ENCODE measurements around the gene YIPF4. TPM values are rescaled to one million over a fixed set of nuclear protein-coding genes. Genes with fewer than 3 reads are reported as not detected.

YIPF4 gene
- total and polyA plus RNA-seq, 2 of the 8 experiments (the other 6 are each of a cell fraction or from before 2014, with no cell fraction given), result 2.9 to 21.4 TPM

DNA sequence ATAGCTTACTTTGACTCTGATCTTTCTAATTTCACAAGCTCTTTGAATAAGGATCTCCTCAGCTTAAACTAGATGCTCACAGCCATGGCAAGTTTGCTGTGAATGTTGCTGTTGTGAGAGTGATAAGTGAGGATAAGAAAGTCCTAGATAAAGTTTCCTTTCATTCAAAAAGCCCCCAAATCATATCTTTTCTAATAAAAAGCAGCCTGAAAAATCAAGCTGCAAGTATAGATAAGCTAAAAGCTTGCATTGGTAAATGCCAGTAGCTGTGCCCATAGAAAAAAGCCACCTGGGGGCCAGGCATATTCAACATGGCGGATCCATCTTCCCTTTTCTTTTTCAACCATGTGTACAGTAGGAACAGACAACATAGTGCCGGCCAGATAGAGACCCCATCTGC, 17.3 kb upstream of the YIPF4 start:
- Histone ChIP-seq H3K9me3 (ENCODE audit: insufficient read depth in 2 of 2, low read depth in 1 of 2, low read length in 1 of 2) (no peaks in the 10 kb centered on the region), H3K79me1 (ENCODE audit: low read depth, low read length) (no peaks in the 10 kb centered on the region), H3K27ac (ENCODE audit: low read depth, low read length) (no peak overlapping the region), H2BK15ac (ENCODE audit: low read length) (no peak overlapping the region), H2AK5ac (ENCODE audit: low read depth, low read length) (no peak overlapping the region), H2BK20ac (ENCODE audit: low read length) (no peak overlapping the region), H3K36me3 (ENCODE audit: control insufficient read depth in 2 of 4, insufficient read depth in 4 of 4, low read length in 3 of 4) (no peaks in the 10 kb centered on the region), H3K23me2 (ENCODE audit: low read depth, low read length) (no peaks in the 10 kb centered on the region), H2BK120ac (replicated peaks; ENCODE audit: low read depth, low read length) (no peak overlapping the region), H4K91ac (replicated peaks; ENCODE audit: insufficient read length, low read length) (no peak overlapping the region), H3K9ac (replicated peaks in 1 of 4; ENCODE audit: extremely low read depth in 1 of 4, low read depth in 3 of 4, low read length in 3 of 4) (no peak overlapping the region), H3K27me3 (replicated peaks in 1 of 4; ENCODE audit: control insufficient read depth in 3 of 4, extremely low read depth in 1 of 4, insufficient read depth in 3 of 4, low read length in 3 of 4) (no peaks in the 10 kb centered on the region), H2BK12ac (ENCODE audit: low read depth, low read length) (no peak overlapping the region), H4K20me1 (replicated peaks in 1 of 2; ENCODE audit: control insufficient read depth in 1 of 2, insufficient read depth in 2 of 2, low read length in 2 of 2) (no peaks in the 10 kb centered on the region), H3K14ac (ENCODE audit: insufficient read length) (no peak overlapping the region), H3K4ac (replicated peaks; ENCODE audit: insufficient read length, low read depth, low read length) (no peak overlapping the region), H3K23ac (ENCODE audit: insufficient read length) (no peak overlapping the region), H4K5ac (ENCODE audit: insufficient read length, low read depth, low read length) (no peak overlapping the region), H3K79me2 (ENCODE audit: control insufficient read depth in 1 of 2, insufficient read depth in 2 of 2, low read length in 2 of 2) (no peaks in the 10 kb centered on the region), H2BK5ac (ENCODE audit: low read depth, low read length) (no peak overlapping the region), H2AFZ (ENCODE audit: low read length) (no peak overlapping the region), H3K4me2 (ENCODE audit: insufficient read depth in 1 of 2, low read depth in 2 of 2, low read length in 2 of 2) (no peak overlapping the region), H4K8ac (ENCODE audit: extremely low read depth, insufficient read depth, low read length) (no peak overlapping the region), H3K4me3 (ENCODE audit: extremely low read depth in 1 of 4, insufficient read depth in 2 of 4, low read depth in 3 of 4, low read length in 4 of 4) (no peak overlapping the region), H3K4me1 (replicated peaks in 1 of 4; ENCODE audit: control insufficient read depth in 3 of 4, insufficient read depth in 4 of 4, low read length in 3 of 4) (no peaks in the 10 kb centered on the region), H3K56ac (replicated peaks; ENCODE audit: insufficient read length, low read depth, low read length) (no peak overlapping the region), H3K18ac (ENCODE audit: extremely low read depth, low read length) (no peak overlapping the region)
- FAIRE-seq (no peak), DNase-seq (ENCODE audit: low read depth in 1 of 2, low spot score in 2 of 2) (no peak)
- CTCF ChIA-PET (ENCODE audit: partially characterized antibody), result interaction anchor here (0.5 to 0.9 kb wide), 3 partner anchors 11 to 1280 kb away, joined by 3 to 4 read pairs (median 3); no protein-coding TSS in a partner anchor
- WGBS, 2 experiments (ENCODE audit: extremely low coverage in 1 of 2, insufficient coverage in 1 of 2, insufficient read length in 1 of 2, insufficient replicate concordance in 2 of 2, low coverage in 1 of 2, low lambda C conversion rate in 2 of 2, missing lambda C conversion rate in 1 of 2), result 92% methylated on average over 2 of the region's 2 CpGs; no CpG with 5 or more reads in 1 of the 2 experiments
- POLR2A ChIA-PET (ENCODE audit: partially characterized antibody), result no interaction called here
- TF ChIP-seq EP300 (IDR thresholded peaks at IDR 0.05; ENCODE audit: borderline replicate concordance in 1 of 2, low read depth in 2 of 2, low read length in 2 of 2) (no peak), FOSL1 (IDR thresholded peaks at IDR 0.05; ENCODE audit: insufficient read depth, low read depth, low read length) (no peak), NANOG (IDR thresholded peaks at IDR 0.05; ENCODE audit: insufficient read depth, low read depth, low read length, poor library complexity, severe bottlenecking) (no peak), PHF8 (conservative IDR thresholded peaks at IDR 0.05; ENCODE audit: low read depth, low read length) (no peak), ASH2L (IDR thresholded peaks at IDR 0.05; ENCODE audit: low read length) (no peak), JUN (IDR thresholded peaks at IDR 0.05; ENCODE audit: low read depth, low read length) (no peak), ZNF274 (IDR thresholded peaks at IDR 0.05; ENCODE audit: borderline replicate concordance, extremely low read depth, low read length) (no peak), TCF12 (IDR thresholded peaks at IDR 0.05; ENCODE audit: low read depth, low read length) (no peak), RBBP5 (IDR thresholded peaks at IDR 0.05; ENCODE audit: borderline replicate concordance, low read depth, low read length) (no peak), SP2 (IDR thresholded peaks at IDR 0.05; ENCODE audit: low read length) (no peak), POU5F1 (IDR thresholded peaks at IDR 0.05; ENCODE audit: low read depth, low read length) (no peak), JUND (IDR thresholded peaks at IDR 0.05; ENCODE audit: low read length) (no peak), BCL11A (IDR thresholded peaks at IDR 0.05; ENCODE audit: low read depth in 2 of 2, low read length in 2 of 2) (no peak), MAFK (IDR thresholded peaks at IDR 0.05; ENCODE audit: low read depth, low read length) (no peak)
- TF ChIP-seq, protein P1, sequence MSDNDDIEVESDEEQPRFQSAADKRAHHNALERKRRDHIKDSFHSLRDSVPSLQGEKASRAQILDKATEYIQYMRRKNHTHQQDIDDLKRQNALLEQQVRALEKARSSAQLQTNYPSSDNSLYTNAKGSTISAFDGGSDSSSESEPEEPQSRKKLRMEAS (IDR thresholded peaks at IDR 0.05), result no peak

Data from H1 (cell line).